PC-9 (cell line): ENCODE results near the gene PRR5. TPM values are rescaled to one million over a fixed set of nuclear protein-coding genes. Genes with fewer than 3 reads are reported as not detected.

Source experiments
- BruUV-seq: library from RNA; stranded (reverse); fragments of 400-500 nt; replicated peaks from 2 replicates; lab custom pipeline; 2021; lab: Mats Ljungman, UMichigan
- CTCF ChIA-PET: fragments of 300-600 bp; sonication (Branson Sonifier 250); formaldehyde crosslinking; loops from one replicate; lab custom pipeline; 2022; ENCODE audit warnings: antibody characterized with exemption; lab: Charles Lee
- POLR2A ChIA-PET: fragments of 300-600 bp; sonication (Branson Sonifier 250); formaldehyde crosslinking; loops from one replicate; lab custom pipeline; 2022; ENCODE audit warnings: antibody characterized with exemption; ENCODE audit not compliant: unreplicated experiment; lab: Charles Lee
- DNase-seq, 2 experiments: peaks; one replicate each; pipeline versions ENCODE4 v3.0.0 to v3.0.0-alpha.2; 2015 to 2022; ENCODE audit warnings: mixed read lengths in 1 of 2
- H2AFZ ChIP-seq: fragments of 200-600 bp; sonication (generic); 2 replicates; pipeline ENCODE4 v1.8.1; 2017; ENCODE audit warnings: antibody characterized with exemption
- H3F3A ChIP-seq: fragments of 200-600 bp; sonication (generic); 2 replicates; pipeline ENCODE4 v1.8.1; 2017; ENCODE audit warnings: antibody characterized with exemption, mild to moderate bottlenecking, low read depth; ENCODE audit not compliant: insufficient read depth
- H3K27ac ChIP-seq: fragments of 200-600 bp; sonication (generic); 2 replicates; pipeline ENCODE4 v1.6.1; 2016; ENCODE audit warnings: mixed run types
- H3K27me3 ChIP-seq: fragments of 200-600 bp; sonication (generic); 2 replicates; pipeline ENCODE4 v1.6.1; 2016; ENCODE audit warnings: low read depth, mixed run types; ENCODE audit not compliant: insufficient read depth
- H3K36me3 ChIP-seq: fragments of 200-600 bp; sonication (generic); 2 replicates; pipeline ENCODE4 v1.6.1; 2016; ENCODE audit warnings: low read depth, mixed run types
- H3K4me1 ChIP-seq: fragments of 200-600 bp; sonication (generic); replicated peaks from 2 replicates; pipeline ENCODE4 v1.6.1; 2016; ENCODE audit warnings: mixed run types; ENCODE audit not compliant: insufficient read depth
- H3K4me2 ChIP-seq: fragments of 200-600 bp; sonication (generic); 2 replicates; pipeline ENCODE4 v1.6.1; 2017; ENCODE audit warnings: mixed run types
- H3K4me3 ChIP-seq: fragments of 200-600 bp; sonication (generic); 2 replicates; pipeline ENCODE4 v1.6.1; 2016; ENCODE audit warnings: mixed run types
- H3K79me2 ChIP-seq: fragments of 200-600 bp; sonication (generic); 2 replicates; pipeline ENCODE4 v1.6.1; 2017; ENCODE audit warnings: low read depth, mixed run types
- H3K9me2 ChIP-seq: fragments of 200-600 bp; sonication (generic); 2 replicates; pipeline ENCODE4 v1.8.1; 2017; ENCODE audit warnings: mild to moderate bottlenecking; ENCODE audit not compliant: insufficient read depth
- H3K9me3 ChIP-seq: fragments of 200-600 bp; sonication (generic); 2 replicates; pipeline ENCODE4 v1.8.1; 2016; ENCODE audit warnings: low read depth; ENCODE audit not compliant: insufficient read depth
- H4K20me1 ChIP-seq: fragments of 200-600 bp; sonication (generic); 2 replicates; pipeline ENCODE4 v1.8.1; 2017; ENCODE audit not compliant: insufficient read depth
- EZH2 ChIP-seq: fragments of 200-600 bp; sonication (generic); IDR thresholded peaks from 2 replicates; pipeline ENCODE4 v1.8.0; 2017; ENCODE audit warnings: antibody characterized with exemption, low read depth
- intact Hi-C: fragments of 100-400 bp; cut with micrococcal nuclease; formaldehyde crosslinking; loops from one replicate; pipeline ENCODE4 v1.10.0; 2022; ENCODE audit not compliant: unreplicated experiment
- total RNA-seq: library from RNA; stranded (reverse); gene quantifications from 2 replicates; pipeline ENCODE4 v1.2.3, GENCODE V29; 2021
- TF ChIP-seq, protein P1 (sequence below): fragments of 200-600 bp; sonication (generic); conservative IDR thresholded peaks from 2 replicates; pipeline ENCODE4 v1.6.1; 2017; ENCODE audit warnings: mixed run types, antibody characterized with exemption, mild to moderate bottlenecking, moderate library complexity

Gene PRR5
- total RNA-seq, 1 experiment from 2014 or later = 22.1 TPM

DNA sequence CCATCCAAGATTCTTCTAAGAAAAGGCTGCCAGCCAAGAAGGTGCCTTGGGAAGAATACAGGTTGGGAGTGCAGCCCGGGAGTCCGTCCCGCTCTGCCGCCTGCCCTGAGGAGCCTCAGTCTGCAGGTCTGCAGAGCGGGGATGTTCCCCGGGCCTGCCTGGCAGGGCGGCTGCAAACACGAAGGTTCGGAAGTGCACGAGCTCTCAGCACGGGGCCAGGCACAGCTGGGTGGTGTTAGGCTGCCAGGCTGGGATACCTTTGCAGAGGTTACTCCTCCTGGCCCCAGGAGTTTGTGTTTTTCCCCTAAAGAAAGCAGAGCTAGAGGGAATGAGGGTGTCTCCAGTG is 9.4 kb upstream of the PRR5 start:
- Histone ChIP-seq H3F3A (peaks cover 20% of the 10 kb centered on the region), H3K9me3 (no peaks in the 10 kb centered on the region), H3K27ac (no peak overlapping the region), H3K4me2 (no peak overlapping the region), H4K20me1 (no peaks in the 10 kb centered on the region), H3K27me3 (no peaks in the 10 kb centered on the region), H3K36me3 (no peaks in the 10 kb centered on the region), H3K4me1 (peaks cover 17% of the 10 kb centered on the region), H2AFZ (no peak overlapping the region), H3K9me2 (no peaks in the 10 kb centered on the region), H3K4me3 (no peak overlapping the region), H3K79me2 (no peaks in the 10 kb centered on the region)
- intact Hi-C loops = loop anchor here (10.0 kb wide), 3 partner anchors 132 to 572 kb away; no protein-coding TSS in a partner anchor
- no peak for DNase-seq
- ChIA-PET POLR2A (interaction anchor here (0.6 kb wide), 1 partner anchor 1128 kb away, joined by 4 read pairs; no protein-coding TSS in a partner anchor), CTCF (interaction anchor here (0.6 kb wide), 1 partner anchor 251 kb away, joined by 4 read pairs; no protein-coding TSS in a partner anchor)
- no TSS peak for BruUV-seq
- TF ChIP-seq EZH2 = no peak
- TF ChIP-seq, protein P1, sequence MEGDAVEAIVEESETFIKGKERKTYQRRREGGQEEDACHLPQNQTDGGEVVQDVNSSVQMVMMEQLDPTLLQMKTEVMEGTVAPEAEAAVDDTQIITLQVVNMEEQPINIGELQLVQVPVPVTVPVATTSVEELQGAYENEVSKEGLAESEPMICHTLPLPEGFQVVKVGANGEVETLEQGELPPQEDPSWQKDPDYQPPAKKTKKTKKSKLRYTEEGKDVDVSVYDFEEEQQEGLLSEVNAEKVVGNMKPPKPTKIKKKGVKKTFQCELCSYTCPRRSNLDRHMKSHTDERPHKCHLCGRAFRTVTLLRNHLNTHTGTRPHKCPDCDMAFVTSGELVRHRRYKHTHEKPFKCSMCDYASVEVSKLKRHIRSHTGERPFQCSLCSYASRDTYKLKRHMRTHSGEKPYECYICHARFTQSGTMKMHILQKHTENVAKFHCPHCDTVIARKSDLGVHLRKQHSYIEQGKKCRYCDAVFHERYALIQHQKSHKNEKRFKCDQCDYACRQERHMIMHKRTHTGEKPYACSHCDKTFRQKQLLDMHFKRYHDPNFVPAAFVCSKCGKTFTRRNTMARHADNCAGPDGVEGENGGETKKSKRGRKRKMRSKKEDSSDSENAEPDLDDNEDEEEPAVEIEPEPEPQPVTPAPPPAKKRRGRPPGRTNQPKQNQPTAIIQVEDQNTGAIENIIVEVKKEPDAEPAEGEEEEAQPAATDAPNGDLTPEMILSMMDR = no peak

DNA sequence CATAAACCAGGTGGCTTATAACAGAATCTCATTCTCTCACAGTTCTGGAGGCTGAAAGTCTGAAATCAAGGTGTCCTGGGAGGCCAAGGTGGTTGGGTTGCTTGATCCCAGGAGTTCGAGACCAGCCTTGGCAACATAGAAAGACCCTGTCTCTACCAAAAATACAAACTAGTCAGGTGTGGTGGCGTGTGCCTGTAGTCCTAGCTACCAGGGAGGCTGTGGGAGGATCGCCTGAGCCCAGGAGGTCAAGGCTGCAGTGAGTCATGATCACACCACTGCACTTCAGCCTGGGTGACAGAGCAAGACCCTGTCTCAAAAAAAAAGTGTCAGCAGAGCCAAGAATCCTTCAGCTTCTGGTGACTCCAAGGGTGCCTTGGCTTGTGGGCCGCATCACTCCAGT is 8.9 kb upstream of the PRR5 start:
- H3K4me3 ChIP-seq = no peak overlapping the region
- no peak overlapping the region for H3K4me2 ChIP-seq
- H4K20me1 ChIP-seq = no peaks in the 10 kb centered on the region
- intact Hi-C loops = loop anchor here (10.0 kb wide), 3 partner anchors 132 to 572 kb away; no protein-coding TSS in a partner anchor
- ChIA-PET CTCF (interaction anchor here (1.0 kb wide), 1 partner anchor 8 kb away, joined by 17 read pairs; no protein-coding TSS in a partner anchor), POLR2A (interaction anchor here (0.6 kb wide), 1 partner anchor 1127 kb away, joined by 4 read pairs; no protein-coding TSS in a partner anchor)
- no peak overlapping the region for H2AFZ ChIP-seq
- no peaks in the 10 kb centered on the region for H3K9me2 ChIP-seq
- no peaks in the 10 kb centered on the region for H3K9me3 ChIP-seq
- H3K79me2 ChIP-seq = no peaks in the 10 kb centered on the region
- TF ChIP-seq, protein P1 = no peak
- no peak for TF ChIP-seq EZH2
- no peaks in the 10 kb centered on the region for H3K27me3 ChIP-seq
- H3K27ac ChIP-seq = no peak overlapping the region
- H3K36me3 ChIP-seq = no peaks in the 10 kb centered on the region
- H3F3A ChIP-seq = peaks cover 20% of the 10 kb centered on the region; the same call in 1 of the 2 replicates
- DNase-seq = no peak
- peaks cover 17% of the 10 kb centered on the region for H3K4me1 ChIP-seq
- BruUV-seq = no TSS peak

DNA sequence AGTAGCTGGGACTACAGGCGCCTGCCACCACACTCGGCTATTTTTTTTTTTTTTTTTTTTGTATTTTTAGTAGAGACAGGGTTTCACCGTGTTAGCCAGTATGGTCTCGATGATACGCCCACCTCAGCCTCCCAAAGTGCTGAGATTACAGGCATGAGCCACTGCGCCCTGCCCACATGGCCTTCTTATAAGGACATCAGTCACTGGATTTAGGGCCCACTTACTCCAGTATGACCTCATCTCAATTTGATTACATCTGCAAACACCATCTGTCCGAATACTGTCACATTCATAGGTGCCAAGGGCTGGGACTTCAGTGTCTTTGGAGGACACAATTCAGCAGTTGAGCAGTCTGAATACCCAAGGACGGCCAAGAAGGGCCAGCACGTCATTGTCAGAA is 8.2 kb upstream of the PRR5 start:
- H3K36me3 ChIP-seq = no peaks in the 10 kb centered on the region
- no peaks in the 10 kb centered on the region for H3K9me3 ChIP-seq
- no peaks in the 10 kb centered on the region for H3K79me2 ChIP-seq
- peaks cover 20% of the 10 kb centered on the region; the same call in 1 of the 2 replicates for H3F3A ChIP-seq
- POLR2A ChIA-PET = no interaction called here
- H3K27ac ChIP-seq = no peak overlapping the region
- H3K4me1 ChIP-seq = peaks cover 17% of the 10 kb centered on the region
- no peaks in the 10 kb centered on the region for H3K27me3 ChIP-seq
- BruUV-seq = no TSS peak
- no peak overlapping the region for H3K4me2 ChIP-seq
- DNase-seq = no peak
- no peak overlapping the region for H3K4me3 ChIP-seq
- no peaks in the 10 kb centered on the region for H3K9me2 ChIP-seq
- no peaks in the 10 kb centered on the region for H4K20me1 ChIP-seq
- intact Hi-C loops = loop anchor here (10.0 kb wide), 3 partner anchors 131 to 571 kb away; no protein-coding TSS in a partner anchor
- CTCF ChIA-PET = interaction anchor here (1.0 kb wide), 1 partner anchor 9 kb away, joined by 17 read pairs; no protein-coding TSS in a partner anchor
- H2AFZ ChIP-seq = no peak overlapping the region
- TF ChIP-seq, protein P1 = no peak
- TF ChIP-seq EZH2 = no peak
